SK-N-SH treated with all-trans-retinoic acid at 6 μM for 48 hours (cell line): ENCODE results near the gene ECD.

Source experiments
- ATAC-seq: fragments of 200-7000 bp; cut with Tn5 transposase; 3 replicates; pipeline ENCODE4 v1.9.1; 2020; ENCODE audit warnings: mild to moderate bottlenecking, moderate library complexity
- ARNTL ChIP-seq: fragments of 450-650 bp; formaldehyde crosslinking; IDR thresholded peaks from 2 replicates; pipeline ENCODE4 v1.5.0; 2020; ENCODE audit warnings: low read depth, mild to moderate bottlenecking, moderate library complexity, borderline replicate concordance
- CREB5 ChIP-seq: fragments of 250-450 bp; sonication (Bioruptor Pico); IDR thresholded peaks from 2 replicates; pipeline ENCODE4 v1.5.1; 2020; ENCODE audit warnings: low read depth, mild to moderate bottlenecking, moderate library complexity
- CSDC2 ChIP-seq: fragments of 250-450 bp; sonication (Bioruptor Pico); IDR thresholded peaks from 2 replicates; pipeline ENCODE4 v1.5.0; 2020; ENCODE audit warnings: mild to moderate bottlenecking, moderate library complexity
- CSRNP3 ChIP-seq: fragments of 250-450 bp; sonication (Bioruptor Pico); IDR thresholded peaks from 2 replicates; pipeline ENCODE4 v1.5.1; 2021; ENCODE audit warnings: mild to moderate bottlenecking, moderate library complexity
- ESRRG ChIP-seq: fragments of 250-450 bp; sonication (Bioruptor Pico); IDR thresholded peaks from 2 replicates; pipeline ENCODE4 v1.6.1; 2021; ENCODE audit warnings: mild to moderate bottlenecking
- GLIS3 ChIP-seq: fragments of 250-450 bp; sonication (Bioruptor Pico); IDR thresholded peaks from 2 replicates; pipeline ENCODE4 v1.5.0; 2020; ENCODE audit warnings: mild to moderate bottlenecking, moderate library complexity
- ISL1 ChIP-seq: fragments of 250-450 bp; sonication (Bioruptor Pico); IDR thresholded peaks from 2 replicates; pipeline ENCODE4 v2.1.2; 2022; ENCODE audit warnings: mild to moderate bottlenecking, moderate library complexity
- OSR1 ChIP-seq: fragments of 250-450 bp; sonication (Bioruptor Pico); IDR thresholded peaks from 2 replicates; pipeline ENCODE4 v1.8.0; 2022; ENCODE audit warnings: moderate library complexity, mild to moderate bottlenecking, inconsistent platforms
- PPARA ChIP-seq: fragments of 250-450 bp; sonication (Bioruptor Pico); IDR thresholded peaks from 2 replicates; pipeline ENCODE4 v1.5.0; 2020; ENCODE audit warnings: mild to moderate bottlenecking, borderline replicate concordance
- RARB ChIP-seq: fragments of 250-450 bp; sonication (Bioruptor Pico); IDR thresholded peaks from 2 replicates; pipeline ENCODE4 v1.8.0; 2021; ENCODE audit warnings: mild to moderate bottlenecking, moderate library complexity
- SNAI2 ChIP-seq: fragments of 250-450 bp; sonication (Bioruptor Pico); IDR thresholded peaks from 2 replicates; pipeline ENCODE4 v1.5.0; 2020; ENCODE audit warnings: mild to moderate bottlenecking, moderate library complexity
- TSHZ2 ChIP-seq: fragments of 250-450 bp; sonication (Bioruptor Pico); IDR thresholded peaks from 2 replicates; pipeline ENCODE4 v1.5.0; 2020; ENCODE audit warnings: mild to moderate bottlenecking, moderate library complexity
- ZC3H10 ChIP-seq: fragments of 250-450 bp; sonication (Bioruptor Pico); IDR thresholded peaks from 2 replicates; pipeline ENCODE4 v1.5.1; 2021; ENCODE audit warnings: mild to moderate bottlenecking, moderate library complexity
- ZFP30 ChIP-seq: fragments of 450-650 bp; formaldehyde crosslinking; IDR thresholded peaks from 2 replicates; pipeline ENCODE4 v1.5.0; 2022; ENCODE audit warnings: mild to moderate bottlenecking, moderate library complexity
- ZNF565 ChIP-seq: fragments of 450-650 bp; formaldehyde crosslinking; conservative IDR thresholded peaks from 2 replicates; pipeline ENCODE4 v1.5.0; 2020; ENCODE audit warnings: low read depth, mild to moderate bottlenecking, moderate library complexity

Gene ECD

GRCh38 chr10:73096041-73096448 lies 71.8 kb downstream of the ECD start (continued):
- TF ChIP-seq TSHZ2 (CRISPR knock-in tag) (no peak), CSRNP3 (CRISPR knock-in tag) (no peak), OSR1 (CRISPR knock-in tag) (no peak)
- TF ChIP-seq, all 23 proteins: peak for 0

- peak; percentile 21 for ATAC-seq
- no peak for TF ChIP-seq SNAI2
- TF ChIP-seq ZFP30 (CRISPR knock-in tag) = no peak
- no peak for TF ChIP-seq ZNF565 (CRISPR knock-in tag)
- no peak for TF ChIP-seq CREB5
- no peak for TF ChIP-seq OSR1 (CRISPR knock-in tag)
Observed at GRCh38 chr10:73095481-73096021, 72.3 kb downstream of the ECD start.

GRCh38 chr10:73094986-73095480 lies 72.8 kb downstream of the ECD start:
- ATAC-seq = no peak
- TF ChIP-seq CSRNP3 (CRISPR knock-in tag) = no peak
- no peak for TF ChIP-seq ZNF565 (CRISPR knock-in tag)
- TF ChIP-seq ZC3H10 (CRISPR knock-in tag) = no peak
- no peak for TF ChIP-seq ARNTL
- no peak for TF ChIP-seq SNAI2
- no peak for TF ChIP-seq RARB (CRISPR knock-in tag)
- TF ChIP-seq CSDC2 (CRISPR knock-in tag) = no peak
- no peak for TF ChIP-seq ISL1 (CRISPR knock-in tag)
- no peak for TF ChIP-seq ZFP30 (CRISPR knock-in tag)
- TF ChIP-seq PPARA (CRISPR knock-in tag) = no peak
- TF ChIP-seq GLIS3 = no peak
- no peak for TF ChIP-seq ESRRG (CRISPR knock-in tag)
- no peak for TF ChIP-seq CREB5
- no peak for TF ChIP-seq TSHZ2 (CRISPR knock-in tag)
- TF ChIP-seq OSR1 (CRISPR knock-in tag) = no peak
- TF ChIP-seq, all 23 proteins: peak for 0
